HFFc6 (cell line): ENCODE results near the gene NEFH. TPM values are rescaled to one million over a fixed set of nuclear protein-coding genes. Genes with fewer than 3 reads are reported as not detected.
A peak's percentile ranks its signal among the peaks of the same experiment; 100 is the strongest.

Experiments
- DNase-seq: peaks from one replicate; pipeline ENCODE4 v3.0.0-alpha.2; 2018
- H3K27ac Mint-ChIP-seq: 2 replicates; pipeline ENCODE4 v1.8.0; 2020; ENCODE audit warnings: mild to moderate bottlenecking, mixed read lengths
- H3K27me3 Mint-ChIP-seq: 2 replicates; pipeline ENCODE4 v1.8.0; 2021; ENCODE audit warnings: mild to moderate bottlenecking, moderate library complexity, mixed read lengths; ENCODE audit not compliant: insufficient read depth
- H3K36me3 Mint-ChIP-seq: 2 replicates; pipeline ENCODE4 v1.8.0; 2021; ENCODE audit warnings: low read depth, mixed read lengths
- H3K4me1 Mint-ChIP-seq: 2 replicates; pipeline ENCODE4 v1.8.0; 2020; ENCODE audit warnings: low read depth, mixed read lengths
- H3K4me3 Mint-ChIP-seq: 2 replicates; pipeline ENCODE4 v1.8.0; 2020; ENCODE audit warnings: mild to moderate bottlenecking, moderate library complexity, mixed read lengths
- H3K9me3 Mint-ChIP-seq: 2 replicates; pipeline ENCODE4 v1.8.0; 2020; ENCODE audit warnings: mild to moderate bottlenecking, mixed read lengths
- total RNA-seq, 6 experiments: library from RNA; stranded (reverse); fragmentation: NEBNext Ultra II Directional; extraction: Animal tissue kit (Norgen Biotek cat#: 25700); gene quantifications; 2 replicates in 1 of 6; 3 replicates in 5 of 6; pipeline ENCODE4 v1.2.3, GENCODE V29; 2021
- TF ChIP-seq, protein P1 (sequence below): fragments of 200-600 bp; sonication (generic); IDR thresholded peaks from 2 replicates; pipeline ENCODE4 v1.5.0; 2021; ENCODE audit warnings: antibody characterized with exemption, mild to moderate bottlenecking

Gene NEFH
- total RNA-seq, 6 experiments from 2014 or later: not detected

DNA sequence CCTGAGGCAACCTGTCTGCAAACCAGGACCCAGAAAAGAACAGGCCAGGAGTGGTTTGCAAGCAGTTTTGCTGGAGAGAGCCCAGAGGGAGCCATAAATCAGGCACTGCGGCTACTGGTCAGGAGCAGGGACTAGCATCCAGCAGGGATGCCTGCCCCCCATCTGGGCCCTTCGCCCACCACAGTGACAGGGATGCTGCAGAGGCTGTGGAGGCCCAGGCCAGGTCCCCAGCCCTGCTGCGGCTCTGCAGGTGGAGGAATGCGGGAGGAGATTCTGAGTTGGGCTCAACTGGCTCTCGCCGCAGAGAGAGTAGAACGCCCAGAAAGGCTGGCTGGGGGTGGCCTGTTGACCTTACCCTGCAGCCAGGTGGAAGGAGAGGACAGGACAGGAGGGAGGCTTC lies 16.4 kb upstream of the NEFH start:
- DNase-seq: no peak

DNA sequence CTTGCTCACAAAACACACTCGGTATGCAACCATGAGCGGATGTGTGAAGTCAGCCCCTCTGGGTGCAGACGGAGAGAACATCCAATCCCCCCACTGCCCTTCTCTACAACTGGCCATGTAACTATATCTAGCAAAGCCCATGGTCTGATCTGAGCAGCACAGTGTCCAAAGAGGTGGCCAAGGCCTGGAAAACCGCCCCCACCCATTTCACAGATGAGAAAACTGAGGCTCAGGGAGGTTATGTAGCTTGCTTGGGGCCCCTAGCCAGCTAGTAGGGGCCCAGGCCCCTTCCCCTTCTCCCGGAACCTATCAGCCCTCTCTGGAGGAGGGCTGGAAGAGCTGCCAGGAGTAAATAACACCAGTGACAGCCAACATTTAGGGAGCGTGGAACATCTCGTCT lies 15.4 kb upstream of the NEFH start:
- H3K9me3 Mint-ChIP-seq: no peaks in the 10 kb centered on the region
- TF ChIP-seq, protein P1, sequence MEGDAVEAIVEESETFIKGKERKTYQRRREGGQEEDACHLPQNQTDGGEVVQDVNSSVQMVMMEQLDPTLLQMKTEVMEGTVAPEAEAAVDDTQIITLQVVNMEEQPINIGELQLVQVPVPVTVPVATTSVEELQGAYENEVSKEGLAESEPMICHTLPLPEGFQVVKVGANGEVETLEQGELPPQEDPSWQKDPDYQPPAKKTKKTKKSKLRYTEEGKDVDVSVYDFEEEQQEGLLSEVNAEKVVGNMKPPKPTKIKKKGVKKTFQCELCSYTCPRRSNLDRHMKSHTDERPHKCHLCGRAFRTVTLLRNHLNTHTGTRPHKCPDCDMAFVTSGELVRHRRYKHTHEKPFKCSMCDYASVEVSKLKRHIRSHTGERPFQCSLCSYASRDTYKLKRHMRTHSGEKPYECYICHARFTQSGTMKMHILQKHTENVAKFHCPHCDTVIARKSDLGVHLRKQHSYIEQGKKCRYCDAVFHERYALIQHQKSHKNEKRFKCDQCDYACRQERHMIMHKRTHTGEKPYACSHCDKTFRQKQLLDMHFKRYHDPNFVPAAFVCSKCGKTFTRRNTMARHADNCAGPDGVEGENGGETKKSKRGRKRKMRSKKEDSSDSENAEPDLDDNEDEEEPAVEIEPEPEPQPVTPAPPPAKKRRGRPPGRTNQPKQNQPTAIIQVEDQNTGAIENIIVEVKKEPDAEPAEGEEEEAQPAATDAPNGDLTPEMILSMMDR: no peak
- H3K27ac Mint-ChIP-seq: no peak overlapping the region
- H3K4me1 Mint-ChIP-seq: no peaks in the 10 kb centered on the region
- DNase-seq: no peak
- peaks cover 13% of the 10 kb centered on the region for H3K27me3 Mint-ChIP-seq
- H3K4me3 Mint-ChIP-seq: no peak overlapping the region
- H3K36me3 Mint-ChIP-seq: no peaks in the 10 kb centered on the region

More for the DNA sequence above, 16.4 kb upstream of the NEFH start:
- H3K4me3 Mint-ChIP-seq: no peak overlapping the region
- no peak overlapping the region for H3K27ac Mint-ChIP-seq
- TF ChIP-seq, protein P1: no peak
- H3K9me3 Mint-ChIP-seq: no peaks in the 10 kb centered on the region
- peaks cover 10% of the 10 kb centered on the region for H3K27me3 Mint-ChIP-seq
- no peaks in the 10 kb centered on the region for H3K4me1 Mint-ChIP-seq
- H3K36me3 Mint-ChIP-seq: no peaks in the 10 kb centered on the region

GRCh38 chr22:29469755-29470154 lies 10.3 kb upstream of the NEFH start:
- no peak overlapping the region for H3K27ac Mint-ChIP-seq
- DNase-seq: no peak
- H3K9me3 Mint-ChIP-seq: no peaks in the 10 kb centered on the region
- TF ChIP-seq, protein P1: no peak
- H3K36me3 Mint-ChIP-seq: no peaks in the 10 kb centered on the region
- H3K4me3 Mint-ChIP-seq: no peak overlapping the region
- H3K27me3 Mint-ChIP-seq: peaks cover 35% of the 10 kb centered on the region
- no peaks in the 10 kb centered on the region for H3K4me1 Mint-ChIP-seq

DNA sequence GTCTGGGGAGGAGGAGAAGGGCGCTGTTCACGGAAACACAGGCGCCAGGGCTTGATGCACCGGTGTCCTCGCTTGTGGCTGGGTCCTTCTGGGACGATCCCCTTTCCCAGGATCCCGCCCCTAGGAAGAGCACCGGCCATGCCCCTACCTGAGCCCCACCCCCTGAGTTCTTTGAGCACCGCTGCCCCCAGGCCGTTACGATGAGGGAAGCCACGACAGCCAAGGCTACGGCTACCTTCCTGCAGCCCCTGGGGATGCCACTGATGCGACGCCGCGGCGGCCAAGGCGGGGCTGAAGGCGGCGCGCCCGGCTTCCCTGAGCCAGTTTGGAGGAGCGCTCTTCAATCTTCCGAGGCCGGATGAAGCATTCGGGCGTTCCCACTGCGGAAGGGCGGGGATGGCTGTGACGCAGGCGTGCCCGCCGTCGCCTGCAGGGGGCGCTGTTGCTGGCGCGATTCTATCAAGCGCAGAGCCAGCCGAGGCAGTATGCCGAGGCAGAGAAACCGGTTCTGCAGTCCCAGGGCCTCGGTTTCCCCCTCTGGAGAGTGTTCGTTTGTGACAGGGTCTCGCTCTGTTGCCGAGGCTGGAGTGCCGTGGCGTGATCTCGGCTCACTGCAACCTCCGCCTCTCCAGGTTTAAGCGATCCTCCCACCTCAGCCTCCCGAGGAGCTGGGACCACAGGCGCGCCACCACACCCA lies 9.7 kb upstream of the NEFH start:
- Mint-ChIP-seq H3K4me3 (no peak overlapping the region), H3K4me1 (no peaks in the 10 kb centered on the region), H3K36me3 (no peaks in the 10 kb centered on the region), H3K27ac (no peak overlapping the region), H3K27me3 (peaks cover 35% of the 10 kb centered on the region), H3K9me3 (no peaks in the 10 kb centered on the region)
- TF ChIP-seq, protein P1: peak; percentile 82
- DNase-seq: no peak

DNA sequence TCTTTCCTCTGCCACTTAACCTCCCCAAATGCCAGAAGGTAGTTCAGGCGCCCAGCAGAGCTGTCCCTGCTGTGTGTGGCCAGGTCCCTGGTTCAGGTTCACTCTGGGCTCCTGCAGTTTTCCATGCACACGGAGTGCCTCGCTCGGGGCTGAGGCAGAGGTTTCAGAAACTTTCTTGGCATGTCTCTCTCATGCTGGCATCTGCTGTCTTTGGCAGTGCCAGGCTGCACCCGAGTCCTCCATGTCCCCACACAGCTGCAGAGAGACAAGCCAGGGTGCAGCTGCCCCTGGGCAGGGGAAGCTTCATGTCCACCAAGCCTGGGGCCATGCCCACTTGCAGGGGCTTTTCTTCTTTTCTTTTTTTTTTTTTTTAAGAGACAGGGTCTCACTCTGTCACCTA lies 7.0 kb upstream of the NEFH start:
- Mint-ChIP-seq H3K36me3 (no peaks in the 10 kb centered on the region), H3K9me3 (no peaks in the 10 kb centered on the region), H3K4me1 (no peaks in the 10 kb centered on the region), H3K27ac (no peak overlapping the region), H3K27me3 (peaks cover 39% of the 10 kb centered on the region), H3K4me3 (no peak overlapping the region)
- no peak for DNase-seq
- TF ChIP-seq, protein P1: no peak
